Measurements from ENCODE around the gene ANO5. TPM values are rescaled to one million over a fixed set of nuclear protein-coding genes. Genes with fewer than 3 reads are reported as not detected.

Gene ANO5
- total RNA-seq, 1 experiment from 2014 or later = 1.1 TPM

- Histone ChIP-seq H3K36me3 (ENCODE audit: control insufficient read depth in 1 of 2, insufficient read depth in 2 of 2, low read length in 2 of 2) (no peaks in the 10 kb centered on the region), H4K20me1 (ENCODE audit: insufficient read depth) (no peaks in the 10 kb centered on the region), H3K4me1 (ENCODE audit: control insufficient read depth in 1 of 2, insufficient read depth in 2 of 2, low read length in 2 of 2) (no peaks in the 10 kb centered on the region), H3K9me2 (ENCODE audit: insufficient read depth) (no peaks in the 10 kb centered on the region), H3K27me3 (ENCODE audit: insufficient read depth, low read length) (no peaks in the 10 kb centered on the region), H3K4me2 (ENCODE audit: low read length) (no peak overlapping the region), H3K27ac (ENCODE audit: low read depth, low read length) (no peak overlapping the region), H3K79me2 (ENCODE audit: insufficient read depth, low read length) (no peaks in the 10 kb centered on the region), H2AFZ (ENCODE audit: low read depth, low read length, poor library complexity, severe bottlenecking) (no peak overlapping the region), H3K9ac (ENCODE audit: low read length) (no peak overlapping the region), H3K4me3 (replicated peaks in 1 of 2; ENCODE audit: low read depth in 1 of 2, low read length in 2 of 2) (no peak overlapping the region), H3K9me3 (ENCODE audit: control insufficient read depth in 1 of 2, insufficient read depth in 1 of 2, low read depth in 1 of 2, low read length in 2 of 2) (no peaks in the 10 kb centered on the region)
- ChIA-PET CTCF (no interaction called here), POLR2A (no interaction called here), RAD21 (ENCODE audit: low non-redundant PET in 1 of 2, low total read pairs in 2 of 2, uncharacterized antibody in 2 of 2, unreplicated experiment in 2 of 2) (no interaction called here)
- DNase-seq (ENCODE audit: low read depth, low spot score) (no peak), ATAC-seq (no peak)
- TF ChIP-seq EZH2 (IDR thresholded peaks at IDR 0.05) = no peak
- TF ChIP-seq EZH2phosphoT487 (IDR thresholded peaks at IDR 0.05; ENCODE audit: borderline replicate concordance) = no peak
- TF ChIP-seq REST (IDR thresholded peaks at IDR 0.05; ENCODE audit: low read depth) = no peak
- BruUV-seq (replicated peaks) = no TSS peak
- intact Hi-C loops (cut with micrococcal nuclease) = no loop called here
Measured at GRCh38 chr11:22221143-22221542, 28.3 kb downstream of the ANO5 start.

- intact Hi-C loops (cut with micrococcal nuclease) = no loop called here
- Histone ChIP-seq H3K36me3 (ENCODE audit: control insufficient read depth in 1 of 2, insufficient read depth in 2 of 2, low read length in 2 of 2) (no peaks in the 10 kb centered on the region), H2AFZ (ENCODE audit: low read depth, low read length, poor library complexity, severe bottlenecking) (no peak overlapping the region), H3K79me2 (ENCODE audit: insufficient read depth, low read length) (no peaks in the 10 kb centered on the region), H3K9ac (ENCODE audit: low read length) (no peak overlapping the region), H3K9me2 (ENCODE audit: insufficient read depth) (no peaks in the 10 kb centered on the region), H3K9me3 (ENCODE audit: control insufficient read depth in 1 of 2, insufficient read depth in 1 of 2, low read depth in 1 of 2, low read length in 2 of 2) (no peaks in the 10 kb centered on the region), H3K27ac (ENCODE audit: low read depth, low read length) (no peak overlapping the region), H3K4me2 (ENCODE audit: low read length) (no peak overlapping the region), H3K4me3 (replicated peaks in 1 of 2; ENCODE audit: low read depth in 1 of 2, low read length in 2 of 2) (no peak overlapping the region), H3K27me3 (ENCODE audit: insufficient read depth, low read length) (no peaks in the 10 kb centered on the region), H4K20me1 (ENCODE audit: insufficient read depth) (no peaks in the 10 kb centered on the region), H3K4me1 (ENCODE audit: control insufficient read depth in 1 of 2, insufficient read depth in 2 of 2, low read length in 2 of 2) (no peaks in the 10 kb centered on the region)
- ChIA-PET RAD21 (ENCODE audit: low non-redundant PET in 1 of 2, low total read pairs in 2 of 2, uncharacterized antibody in 2 of 2, unreplicated experiment in 2 of 2) (no interaction called here), POLR2A (no interaction called here), CTCF (no interaction called here)
- no TSS peak for BruUV-seq (replicated peaks)
- ATAC-seq = no peak
- TF ChIP-seq SIN3A (IDR thresholded peaks at IDR 0.05; ENCODE audit: low read depth) = no peak
- no peak for TF ChIP-seq SP1 (IDR thresholded peaks at IDR 0.05; ENCODE audit: low read depth)
- no peak for TF ChIP-seq ELF1 (IDR thresholded peaks at IDR 0.05; ENCODE audit: borderline replicate concordance, low read depth)
- TF ChIP-seq YY1 (IDR thresholded peaks at IDR 0.05; ENCODE audit: extremely low read depth, insufficient replicate concordance, low read depth, low read length) = no peak
- no peak for TF ChIP-seq ZNF274 (IDR thresholded peaks at IDR 0.05; ENCODE audit: low read depth, low read length)
- no peak for TF ChIP-seq CTCF (IDR thresholded peaks at IDR 0.05 in 2 of 3, conservative IDR thresholded peaks at IDR 0.05 in 1 of 3; ENCODE audit: borderline replicate concordance in 1 of 3, insufficient read depth in 1 of 3, low read depth in 2 of 3, low read length in 2 of 3)
- TF ChIP-seq POLR2A (IDR thresholded peaks at IDR 0.05; ENCODE audit: borderline replicate concordance, extremely low read depth, insufficient read depth, insufficient read length) = no peak
- no peak for TF ChIP-seq MAX (IDR thresholded peaks at IDR 0.05)
- no peak for TF ChIP-seq CEBPB (IDR thresholded peaks at IDR 0.05; ENCODE audit: low read depth)
- TF ChIP-seq EZH2phosphoT487 (IDR thresholded peaks at IDR 0.05; ENCODE audit: borderline replicate concordance) = no peak
- no peak for TF ChIP-seq FOSL1 (IDR thresholded peaks at IDR 0.05; ENCODE audit: low read depth)
- no peak for TF ChIP-seq ATF3 (IDR thresholded peaks at IDR 0.05)
- no peak for TF ChIP-seq TCF7L2 (IDR thresholded peaks at IDR 0.05; ENCODE audit: borderline replicate concordance, extremely low read depth, insufficient read depth, insufficient read length)
- no peak for TF ChIP-seq EZH2 (IDR thresholded peaks at IDR 0.05)
- DNase-seq (ENCODE audit: low read depth, low spot score) = no peak
Measured at GRCh38 chr11:22225190-22225589, 32.3 kb downstream of the ANO5 start.

All from HCT116 (cell line).